C4-2B (cell line): ENCODE results near the gene LRRC36.

Experiments used
- ZFX ChIP-seq: fragments of 450-650 bp; IDR thresholded peaks from 2 replicates; pipeline ENCODE4 v1.6.1; 2017
- TF ChIP-seq, protein P1 (sequence below): fragments of 450-650 bp; conservative IDR thresholded peaks from 2 replicates; pipeline ENCODE4 v1.5.1; 2017; ENCODE audit warnings: mild to moderate bottlenecking

DNA sequence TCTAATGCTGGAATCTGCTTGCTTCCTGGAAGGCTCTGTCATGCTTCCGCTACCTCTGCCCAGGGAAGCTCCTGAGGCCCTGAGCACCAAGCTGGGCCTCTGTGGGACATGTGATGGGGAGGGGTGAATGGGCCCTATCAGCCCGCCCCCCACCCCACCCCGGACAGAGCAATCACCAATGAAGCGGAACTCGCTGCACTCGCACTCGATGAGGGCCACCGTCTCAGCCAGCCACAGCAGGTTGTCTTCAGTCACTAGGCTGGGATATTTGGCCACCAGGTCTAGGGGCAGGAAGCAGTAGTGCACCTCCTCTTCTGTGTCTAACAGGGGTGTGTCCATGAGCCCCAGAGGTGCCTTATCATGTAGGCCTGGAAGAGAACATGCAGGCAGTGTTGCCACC lies 23.6 kb upstream of the LRRC36 start:
- TF ChIP-seq, protein P1, sequence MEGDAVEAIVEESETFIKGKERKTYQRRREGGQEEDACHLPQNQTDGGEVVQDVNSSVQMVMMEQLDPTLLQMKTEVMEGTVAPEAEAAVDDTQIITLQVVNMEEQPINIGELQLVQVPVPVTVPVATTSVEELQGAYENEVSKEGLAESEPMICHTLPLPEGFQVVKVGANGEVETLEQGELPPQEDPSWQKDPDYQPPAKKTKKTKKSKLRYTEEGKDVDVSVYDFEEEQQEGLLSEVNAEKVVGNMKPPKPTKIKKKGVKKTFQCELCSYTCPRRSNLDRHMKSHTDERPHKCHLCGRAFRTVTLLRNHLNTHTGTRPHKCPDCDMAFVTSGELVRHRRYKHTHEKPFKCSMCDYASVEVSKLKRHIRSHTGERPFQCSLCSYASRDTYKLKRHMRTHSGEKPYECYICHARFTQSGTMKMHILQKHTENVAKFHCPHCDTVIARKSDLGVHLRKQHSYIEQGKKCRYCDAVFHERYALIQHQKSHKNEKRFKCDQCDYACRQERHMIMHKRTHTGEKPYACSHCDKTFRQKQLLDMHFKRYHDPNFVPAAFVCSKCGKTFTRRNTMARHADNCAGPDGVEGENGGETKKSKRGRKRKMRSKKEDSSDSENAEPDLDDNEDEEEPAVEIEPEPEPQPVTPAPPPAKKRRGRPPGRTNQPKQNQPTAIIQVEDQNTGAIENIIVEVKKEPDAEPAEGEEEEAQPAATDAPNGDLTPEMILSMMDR = no peak
- TF ChIP-seq ZFX = no peak
